Stimulated activated CD4-positive, alpha-beta T cell treated with anti-CD3 and anti-CD28 coated beads, Interleukin-2, amount 100 ng/mL, for 4 hours (primary cell): ENCODE data around the gene CTNNAL1.

Experiments
- DNase-seq: peaks from one replicate; pipeline ENCODE4 v3.0.0-alpha.2; 2020; ENCODE audit warnings: low read depth

The CTNNAL1 gene

DNA sequence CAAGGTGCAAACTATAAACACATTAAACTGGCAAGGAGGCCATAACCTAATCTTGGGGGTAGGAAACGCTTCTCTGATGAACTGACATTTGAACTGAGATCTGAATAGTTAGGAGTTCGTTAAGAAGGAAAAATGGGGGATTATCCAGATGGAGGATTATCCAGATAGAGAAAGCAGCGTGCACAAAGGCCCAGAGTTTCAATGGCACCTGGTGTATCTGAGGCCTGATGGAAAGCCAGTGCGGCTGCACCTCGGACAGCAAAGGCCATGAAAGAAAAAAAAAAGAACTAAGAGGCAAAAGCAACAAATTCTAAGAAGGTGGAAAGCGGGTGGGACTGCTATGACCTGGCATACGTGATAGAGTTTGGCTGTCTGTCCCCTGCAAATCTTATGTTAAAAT is 13.0 kb upstream of the CTNNAL1 start:
- DNase-seq: no peak

DNA sequence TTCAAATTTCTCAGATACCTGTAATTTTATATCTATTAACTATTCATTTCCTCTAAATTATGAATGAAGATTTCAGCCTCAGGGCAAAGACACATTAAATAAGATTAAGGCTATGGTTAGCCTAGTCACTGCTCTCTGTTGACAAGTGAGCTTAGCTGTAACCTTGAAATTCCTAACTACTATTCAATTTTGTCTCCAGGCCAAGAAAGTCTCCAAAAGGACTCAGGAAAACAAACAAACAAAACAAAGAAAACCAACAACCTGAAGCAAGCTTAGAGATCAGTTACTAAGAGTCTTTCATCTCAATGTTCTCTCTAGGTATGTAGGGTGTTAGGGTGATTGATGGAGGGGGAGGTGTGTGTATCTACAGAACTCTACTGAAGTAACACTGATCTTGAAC is 9.6 kb upstream of the CTNNAL1 start:
- no peak for DNase-seq

DNA sequence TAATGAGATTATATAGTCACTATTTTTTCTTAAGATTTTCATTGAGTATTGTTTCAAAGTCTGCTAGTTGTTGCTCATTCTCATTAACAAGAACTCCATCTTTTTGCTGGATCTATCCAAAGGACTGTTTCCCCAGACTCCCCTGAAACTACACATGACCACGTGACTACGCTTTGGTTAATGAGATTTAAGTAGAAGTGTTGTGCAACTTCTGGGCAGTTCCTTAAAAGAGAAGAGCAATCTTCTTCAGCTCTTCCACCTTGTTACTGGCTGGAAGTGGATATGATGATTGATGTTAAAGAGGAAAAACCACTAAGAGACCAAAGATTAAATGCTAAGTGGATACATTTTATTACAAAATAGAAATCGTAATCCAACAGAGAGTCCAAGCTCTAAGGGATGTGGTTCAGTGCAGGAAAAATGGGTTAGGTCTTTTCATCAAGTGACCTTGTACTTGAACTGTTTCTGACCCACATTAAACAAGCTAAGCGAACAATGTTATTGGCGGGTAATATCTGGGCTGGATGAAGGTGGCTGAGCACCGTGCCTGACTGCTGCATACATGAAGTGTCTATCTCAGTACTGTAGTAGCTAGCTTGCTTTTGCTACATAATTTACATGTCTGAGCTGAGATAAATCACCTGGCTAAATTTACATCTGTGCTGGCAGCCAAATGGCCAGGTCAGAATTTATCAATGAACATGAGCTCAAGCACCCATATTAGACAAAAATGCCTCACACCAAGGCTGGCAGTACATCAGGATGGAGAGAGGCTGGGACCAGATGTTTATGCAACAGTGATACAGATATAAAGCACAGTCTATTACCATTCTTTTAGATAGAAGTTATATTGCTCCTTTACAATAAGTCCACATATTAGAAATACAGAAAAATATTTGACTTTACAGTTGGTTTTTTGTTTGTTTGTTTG is 7.5 kb upstream of the CTNNAL1 start:
- no peak for DNase-seq

DNA sequence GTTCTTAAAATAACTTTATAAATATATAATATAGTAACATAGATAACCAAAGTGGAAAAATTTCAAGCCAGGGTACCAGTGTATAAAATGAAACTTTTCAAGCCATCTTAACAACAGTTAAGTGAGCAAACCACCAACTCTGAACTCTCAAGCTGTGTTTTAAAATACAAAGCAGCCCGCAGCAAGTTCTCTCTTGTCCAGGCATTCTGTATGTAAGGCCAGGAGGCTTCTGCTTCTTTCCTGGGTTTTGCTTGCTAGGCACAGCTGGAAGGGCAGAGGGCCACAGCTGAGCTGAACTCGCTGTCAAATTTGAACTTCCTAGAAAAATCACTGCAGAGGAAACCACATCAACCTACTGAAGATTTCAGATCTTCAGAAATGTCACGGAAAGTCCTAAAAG is 6.8 kb upstream of the CTNNAL1 start:
- no peak for DNase-seq

DNA sequence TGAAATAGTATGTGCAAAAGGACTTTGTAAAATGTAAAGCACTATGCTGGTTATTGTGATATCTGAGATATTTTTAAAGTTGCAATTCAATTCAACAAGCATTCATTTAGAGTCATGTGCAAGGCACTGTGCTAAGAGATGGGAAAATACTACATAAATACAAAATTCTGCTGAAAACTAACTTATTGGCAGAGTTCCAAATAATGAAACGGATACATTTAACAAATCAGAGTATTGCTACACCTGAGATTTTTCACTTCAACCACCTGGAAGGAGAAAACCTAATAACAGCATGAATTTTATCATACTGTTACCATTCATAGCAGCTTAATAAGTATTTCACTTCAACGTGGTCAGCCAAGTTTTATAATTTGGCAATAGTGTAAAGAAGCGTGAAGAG is 6.1 kb upstream of the CTNNAL1 start:
- no peak for DNase-seq

DNA sequence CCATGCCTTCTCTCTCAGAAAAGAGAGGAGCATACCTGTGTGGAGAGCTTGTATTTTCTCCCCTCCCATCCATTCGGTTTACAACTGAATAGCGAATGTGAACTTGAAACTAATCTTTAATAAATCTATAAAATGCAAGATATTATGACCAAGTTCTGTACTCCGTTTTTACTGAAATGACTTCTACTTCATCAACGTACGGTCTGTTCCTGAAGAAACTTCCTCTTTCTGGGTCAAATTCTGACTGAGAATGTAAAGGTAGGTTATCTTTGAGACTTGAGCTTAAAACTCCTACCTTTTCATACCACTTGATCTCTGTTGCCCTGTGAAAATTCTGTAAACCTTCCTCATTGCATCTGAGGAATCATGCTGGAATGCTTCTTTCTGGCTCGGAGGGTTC is 4.2 kb upstream of the CTNNAL1 start:
- no peak for DNase-seq

DNA sequence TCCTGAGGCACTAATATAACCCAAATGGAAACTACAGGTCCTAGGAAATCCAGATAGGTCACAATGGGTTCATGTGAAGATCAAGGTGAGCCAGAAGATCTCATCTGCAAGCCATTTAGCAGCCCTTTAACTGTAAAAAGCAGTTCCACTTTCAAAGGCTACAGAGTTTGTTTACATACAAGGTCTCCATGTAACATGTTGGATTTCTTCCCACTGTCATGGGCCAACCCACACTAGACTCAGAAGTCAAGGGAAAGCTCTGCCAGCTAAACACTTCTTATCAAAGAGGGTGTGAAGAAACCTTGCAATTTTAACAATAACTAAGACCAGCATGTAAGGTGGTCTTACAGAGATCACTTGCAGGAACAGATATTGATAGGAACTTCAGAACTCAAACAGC is 3.8 kb upstream of the CTNNAL1 start:
- DNase-seq: no peak

DNA sequence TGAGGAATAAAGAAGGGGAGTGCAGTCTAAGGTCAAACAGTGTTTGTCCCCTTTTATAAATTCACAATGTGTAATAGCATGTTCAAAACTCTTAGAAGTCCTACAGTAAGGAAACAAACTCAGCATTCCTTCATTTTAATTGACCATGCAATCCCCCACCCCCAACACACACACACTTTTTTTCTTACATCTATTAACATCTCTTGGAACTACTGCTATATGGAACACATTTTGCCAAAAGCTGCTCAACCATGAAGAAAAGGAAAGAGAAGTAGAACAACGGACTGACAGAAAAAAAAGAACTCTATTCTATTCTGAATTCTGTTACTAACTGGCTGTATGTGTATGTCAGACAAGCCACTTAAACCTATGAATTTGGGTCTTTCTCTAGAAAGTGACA is 2.8 kb upstream of the CTNNAL1 start:
- DNase-seq: no peak

DNA sequence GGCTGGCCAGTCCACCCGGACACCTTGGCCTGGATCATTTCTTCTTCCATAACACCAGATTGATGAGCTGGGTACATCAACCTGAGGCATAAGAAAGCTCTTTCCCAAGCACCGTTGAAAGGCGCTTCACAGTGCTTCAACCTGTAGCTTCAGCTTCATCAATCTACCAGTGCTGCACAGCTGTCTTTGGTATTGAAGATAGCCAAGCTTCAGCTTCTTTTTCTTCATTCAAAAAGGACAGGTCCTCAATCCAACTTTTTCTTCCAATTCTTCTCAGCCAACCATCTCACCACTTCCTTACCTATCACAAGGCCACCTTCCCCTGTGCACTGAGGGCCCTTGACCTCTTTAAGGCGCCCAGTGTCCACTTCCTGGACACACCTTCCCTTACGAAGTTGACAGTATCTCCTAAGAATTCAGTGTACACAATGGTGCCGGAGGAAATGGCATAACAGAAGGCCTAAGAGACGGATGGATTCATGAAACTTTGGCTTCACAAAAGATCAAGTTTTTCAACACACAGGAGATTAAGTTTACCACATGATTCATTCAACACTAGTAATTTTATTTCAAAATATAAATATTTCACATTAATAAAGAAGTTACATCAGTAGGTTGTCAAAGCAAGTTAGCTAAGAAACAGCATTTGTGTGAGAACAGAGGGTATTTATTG is 1.4 kb upstream of the CTNNAL1 start:
- no peak for DNase-seq

DNA sequence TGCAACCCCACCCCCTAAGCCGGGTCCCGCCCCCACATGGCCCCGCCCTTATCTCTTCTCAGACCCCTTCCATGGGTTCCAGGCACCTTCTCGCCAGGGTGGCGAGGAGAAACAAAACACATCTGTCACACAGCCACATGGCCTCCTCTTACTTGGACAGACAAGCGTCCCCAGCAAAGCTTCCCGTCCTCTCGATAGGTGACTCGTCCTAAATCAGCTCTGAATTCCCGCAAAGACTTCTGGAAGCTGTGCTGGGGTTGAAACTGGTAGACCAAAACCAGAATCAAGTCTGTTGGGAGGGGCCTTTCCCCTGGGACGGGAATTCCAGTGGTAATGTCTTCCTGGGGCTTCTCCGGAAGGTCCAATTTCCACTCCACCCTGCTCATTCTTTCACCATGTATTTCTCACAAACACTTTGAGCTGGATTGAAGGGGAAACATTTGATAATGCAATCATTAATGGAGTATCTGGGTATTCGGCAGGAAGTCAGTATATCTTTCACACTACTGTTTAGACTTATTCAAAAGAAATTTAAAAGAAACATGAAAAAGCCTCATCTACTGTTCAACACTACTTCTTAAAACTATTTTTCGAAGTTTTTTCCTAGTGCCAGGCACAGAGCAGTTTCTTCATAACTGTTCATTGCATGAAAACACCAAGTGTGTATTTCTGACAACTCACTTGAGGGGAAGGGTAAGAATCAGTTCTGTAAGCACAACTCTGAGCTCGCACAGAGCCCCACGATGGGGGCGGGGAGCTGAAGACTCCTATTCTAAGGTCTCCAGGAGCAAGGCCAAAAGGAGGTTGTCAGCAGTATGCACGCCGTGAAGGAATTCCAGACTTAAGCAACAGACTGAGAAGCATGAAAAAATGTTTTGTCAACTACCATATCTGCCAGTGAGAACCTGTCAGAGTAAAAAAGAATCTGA is 644 bp upstream of the CTNNAL1 start:
- no peak for DNase-seq

DNA sequence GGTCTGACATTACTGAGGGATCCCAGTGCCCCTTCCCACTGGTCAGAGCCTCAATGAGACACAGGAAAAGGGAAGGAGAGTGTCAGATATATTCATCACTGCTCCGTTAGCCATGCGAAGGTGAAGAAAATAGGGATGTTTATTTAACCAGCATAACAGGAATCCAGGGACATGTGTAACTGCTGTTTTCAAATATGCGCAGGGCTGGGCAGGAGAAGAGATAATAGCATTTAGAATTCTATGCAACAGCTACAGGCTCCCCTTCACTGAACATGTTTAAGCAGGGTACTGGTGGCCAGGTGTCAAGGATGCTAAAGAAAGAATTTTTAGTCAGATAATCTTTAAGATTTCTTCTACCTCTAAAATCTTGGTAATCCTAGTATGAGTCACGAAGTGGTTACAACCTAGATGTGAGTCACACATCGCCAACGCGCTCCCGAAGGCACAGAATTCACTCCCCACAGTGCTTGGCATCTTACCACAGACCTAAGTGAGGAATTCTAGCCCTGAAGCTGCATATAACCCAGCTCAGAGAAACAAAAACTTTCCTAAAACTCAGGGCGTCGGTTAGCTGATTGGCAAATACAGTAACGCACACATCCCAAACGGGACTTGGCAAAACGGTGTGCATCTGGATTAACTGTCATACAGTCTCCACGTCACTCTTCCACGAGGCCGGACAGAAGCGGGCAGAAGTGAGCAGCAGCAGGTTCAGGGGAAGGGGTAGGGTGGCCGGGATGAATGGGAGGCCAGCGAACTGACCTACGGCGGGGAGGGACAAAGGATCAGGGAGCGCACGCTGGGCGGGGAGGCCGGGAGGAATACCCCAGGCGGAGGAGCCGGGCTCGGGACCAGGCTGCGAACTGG is 1.1 kb downstream of the CTNNAL1 start:
- DNase-seq: peak; percentile 49

DNA sequence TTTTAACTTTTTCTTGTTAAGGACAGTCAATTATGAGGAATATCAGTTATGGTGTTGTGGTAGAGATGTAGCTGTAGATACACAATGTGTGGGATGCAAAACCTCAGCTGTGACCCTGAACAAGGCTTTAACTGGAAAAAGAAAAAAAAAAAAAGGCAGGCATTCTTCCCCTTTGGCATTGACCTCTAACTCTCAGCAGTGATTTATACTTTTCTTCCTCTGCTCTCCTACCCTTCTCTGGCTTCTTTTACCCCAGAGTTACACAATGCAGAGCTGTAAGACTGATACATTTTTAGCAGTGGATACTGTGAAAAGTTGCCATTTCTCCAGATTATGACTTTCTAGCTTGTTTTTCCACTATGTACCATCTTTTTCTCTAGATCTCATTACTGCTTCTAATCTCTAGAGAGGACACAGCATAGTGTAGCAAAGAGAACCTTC is 2.0 kb downstream of the CTNNAL1 start:
- DNase-seq: no peak

DNA sequence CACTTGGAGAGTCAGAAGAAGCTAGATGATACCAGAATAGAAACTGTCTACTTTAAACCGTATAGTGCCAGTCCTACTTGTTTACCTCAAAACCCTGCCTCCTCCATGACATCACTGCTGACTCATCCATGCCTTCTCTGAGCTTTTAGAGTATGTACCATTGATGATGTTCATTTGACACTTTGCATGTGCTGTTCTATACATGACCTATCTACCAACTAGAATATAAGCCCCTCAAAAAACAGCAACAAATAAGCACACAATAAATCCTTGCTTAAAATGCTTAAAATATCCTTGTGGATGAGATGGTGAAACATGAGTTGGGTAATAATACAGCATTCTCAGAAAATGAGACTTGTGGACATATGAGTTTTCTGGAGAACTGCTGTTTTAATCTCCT is 2.6 kb downstream of the CTNNAL1 start:
- peak; percentile 64 for DNase-seq

DNA sequence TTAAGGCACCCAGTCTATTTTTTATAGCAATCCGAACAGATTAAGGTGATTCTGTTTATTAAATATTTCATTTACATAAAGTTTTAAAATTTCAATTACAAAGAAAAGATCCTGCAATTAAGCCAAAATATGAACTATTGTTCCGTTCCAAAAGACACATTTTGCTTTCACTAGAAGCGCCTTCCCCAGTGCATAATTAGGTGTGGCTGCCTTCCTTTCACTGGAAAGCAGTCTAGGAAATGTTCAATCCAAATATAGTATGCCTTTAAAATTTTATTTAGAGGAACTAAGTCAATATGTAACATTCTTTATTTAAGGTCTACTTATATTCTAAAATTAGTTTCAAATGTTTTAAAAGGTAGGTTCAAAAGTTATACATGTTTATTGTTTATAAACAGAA is 7.6 kb downstream of the CTNNAL1 start:
- no peak for DNase-seq

DNA sequence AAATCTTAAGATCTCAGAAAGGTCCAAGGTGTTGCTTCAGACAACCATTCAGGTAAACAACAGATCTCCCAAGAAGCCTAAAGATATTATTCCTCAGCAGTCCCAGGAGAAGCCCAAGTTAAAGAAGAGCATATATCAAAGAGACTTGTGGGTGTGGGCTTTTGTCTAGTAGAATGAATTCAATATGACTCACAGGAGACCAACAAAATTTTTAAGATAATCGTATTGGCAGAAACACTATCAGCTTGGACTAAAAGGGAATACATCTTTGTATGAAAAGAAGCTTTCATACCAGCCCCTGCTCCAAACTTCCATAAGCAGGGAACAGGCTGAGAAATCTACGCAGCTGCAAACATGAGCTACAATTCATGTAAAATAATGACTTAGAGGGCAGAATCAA is 10.2 kb downstream of the CTNNAL1 start:
- no peak for DNase-seq

DNA sequence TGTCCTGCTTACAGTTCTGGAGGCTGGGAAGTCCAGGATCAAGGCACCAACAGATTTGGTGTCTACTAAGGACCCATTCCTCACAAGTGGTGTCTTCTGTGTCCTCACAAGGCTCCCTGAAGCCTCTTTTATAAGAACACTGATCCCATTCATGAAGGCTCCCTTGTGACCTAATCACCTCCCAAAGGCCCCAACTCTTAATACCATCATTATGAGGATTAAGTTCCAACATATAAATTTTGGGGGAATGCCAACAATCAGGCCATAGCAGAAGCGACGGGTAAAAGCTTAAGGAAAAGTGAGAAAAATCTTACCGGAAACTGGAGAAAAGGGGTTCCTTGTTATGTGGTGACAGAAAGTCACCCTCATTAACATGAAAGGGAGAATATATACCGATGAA is 11.2 kb downstream of the CTNNAL1 start:
- no peak for DNase-seq

DNA sequence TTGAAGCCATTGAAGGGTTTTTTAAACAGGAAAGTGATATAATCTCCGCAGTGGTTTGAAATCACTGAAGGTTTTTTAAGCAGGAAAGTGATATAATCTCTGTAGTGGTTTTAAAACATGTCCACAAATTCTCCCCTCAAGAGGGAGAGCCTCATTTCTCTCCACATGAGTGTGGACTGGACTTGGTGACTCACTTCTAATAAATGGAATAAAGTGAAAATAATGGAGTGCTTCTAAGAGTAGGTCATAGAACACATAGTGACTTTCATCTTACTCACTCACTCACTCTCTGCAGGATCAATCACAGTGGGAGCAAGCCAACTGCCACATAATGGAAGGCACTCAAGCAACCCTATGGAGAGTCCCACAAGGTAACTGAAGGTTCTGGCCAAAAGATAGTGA is 12.0 kb downstream of the CTNNAL1 start:
- no peak for DNase-seq

DNA sequence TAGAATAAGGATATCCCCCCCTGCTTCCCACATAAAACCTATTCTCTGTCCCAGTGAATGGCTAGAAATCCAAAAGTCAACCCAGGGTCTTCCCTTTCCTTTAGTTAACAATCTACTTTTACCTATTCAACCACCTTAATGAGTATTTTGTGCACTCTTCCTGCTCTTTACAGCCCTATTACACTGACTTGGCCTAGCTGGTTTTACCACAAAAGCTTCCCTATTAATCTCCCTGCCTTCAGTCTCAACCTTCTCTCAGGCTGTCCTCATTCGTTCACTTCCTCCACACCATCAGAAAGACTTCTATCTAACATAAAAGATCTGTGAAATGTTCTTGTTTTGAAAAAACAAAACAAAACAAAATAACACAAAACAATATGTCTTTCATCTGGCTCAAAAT is 16.2 kb downstream of the CTNNAL1 start:
- DNase-seq: no peak

DNA sequence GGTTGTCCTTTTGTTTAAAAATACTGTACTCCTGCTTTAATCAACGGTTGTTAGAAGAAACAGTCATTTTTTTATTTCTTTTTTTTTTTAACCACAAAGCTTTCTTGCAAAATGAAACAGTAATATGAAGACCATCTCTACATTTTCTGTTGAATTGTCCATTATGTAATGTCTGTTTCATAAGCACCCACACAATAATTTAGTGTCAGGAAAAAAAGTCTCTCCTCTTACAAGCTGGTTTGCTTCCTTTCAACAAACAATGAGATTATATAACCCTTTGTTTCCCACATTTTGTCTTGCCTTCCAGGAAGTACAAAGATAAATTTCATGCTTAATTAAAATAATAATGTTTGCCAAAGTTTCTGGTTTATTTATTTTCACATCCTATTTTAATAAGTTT is 16.7 kb downstream of the CTNNAL1 start:
- DNase-seq: no peak

DNA sequence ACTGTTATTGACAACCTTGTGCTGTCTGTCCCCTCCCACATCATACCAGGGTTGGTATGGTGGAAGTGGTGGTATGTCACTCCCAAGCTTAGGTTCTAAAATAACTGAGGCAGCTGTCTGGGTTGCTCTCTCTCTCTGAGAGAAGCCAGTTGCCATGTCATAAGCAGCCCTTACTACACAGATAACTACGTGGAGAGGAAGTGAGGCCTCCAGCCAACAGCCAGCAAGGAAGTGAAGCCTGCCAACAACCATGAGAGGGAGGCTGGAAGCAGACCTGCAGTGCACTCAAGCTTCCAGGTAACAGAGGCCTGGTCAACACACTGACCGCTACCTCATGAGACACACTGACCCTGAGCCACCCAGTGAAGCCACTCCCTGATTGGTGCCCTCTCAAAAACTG is 18.6 kb downstream of the CTNNAL1 start:
- DNase-seq: no peak

DNA sequence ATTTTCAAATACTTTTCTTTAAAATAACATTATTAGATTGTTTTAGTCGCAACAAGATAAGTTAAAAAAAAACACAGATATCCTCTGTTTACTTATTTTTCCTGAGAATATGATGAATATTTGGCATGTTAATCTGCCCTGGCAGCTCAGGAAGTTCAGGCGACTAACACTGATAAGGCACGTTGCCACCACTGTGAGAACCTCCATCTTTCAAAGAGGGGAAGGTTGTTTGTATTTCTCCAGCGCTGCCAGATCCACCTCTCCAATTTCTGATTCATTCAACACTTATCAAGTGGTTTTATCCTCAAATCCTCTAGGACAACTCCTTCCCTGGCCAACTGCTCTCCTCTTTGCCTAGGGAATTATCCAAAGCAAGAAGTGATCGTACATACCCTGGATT is 21.8 kb downstream of the CTNNAL1 start:
- DNase-seq: no peak

DNA sequence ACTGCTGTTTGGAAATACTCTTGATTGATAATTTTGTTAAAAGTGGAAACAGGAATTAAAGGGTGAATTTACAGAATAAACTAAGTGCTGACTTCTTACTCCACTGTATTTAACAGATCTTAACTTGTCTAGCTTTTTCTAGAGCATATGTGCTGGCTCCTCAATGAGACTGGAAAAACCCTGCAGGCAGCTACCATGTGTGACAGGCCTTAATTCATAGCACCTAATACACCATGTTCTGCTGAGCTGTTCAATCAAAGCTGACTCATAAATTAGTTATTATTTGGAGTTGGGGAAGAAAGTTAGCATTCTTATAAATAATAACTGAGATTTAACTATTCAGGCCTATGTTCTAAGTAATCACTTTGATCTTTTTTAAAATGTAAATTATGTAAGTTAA is 29.4 kb downstream of the CTNNAL1 start:
- no peak for DNase-seq
